Activated naive CD8-positive, alpha-beta T cell treated with anti-CD3 and anti-CD28 coated beads for 36 hours (primary cell): ENCODE results near the gene ETNK1. TPM values are rescaled to one million over a fixed set of nuclear protein-coding genes. Genes with fewer than 3 reads are reported as not detected.

Source experiments
- DNase-seq: peaks from one replicate; pipeline ENCODE4 v3.0.0; 2021
- H3K27ac Mint-ChIP-seq: one replicate; pipeline ENCODE4 v1.8.0; 2022; ENCODE audit warnings: mild to moderate bottlenecking, moderate library complexity, mixed read lengths
- H3K27me3 Mint-ChIP-seq: one replicate; pipeline ENCODE4 v1.8.0; 2022; ENCODE audit warnings: mild to moderate bottlenecking, mixed read lengths
- H3K36me3 Mint-ChIP-seq: one replicate; pipeline ENCODE4 v1.8.0; 2021; ENCODE audit warnings: mild to moderate bottlenecking, mixed read lengths
- H3K4me1 Mint-ChIP-seq: one replicate; pipeline ENCODE4 v1.8.0; 2021; ENCODE audit warnings: mixed read lengths
- H3K4me3 Mint-ChIP-seq: one replicate; pipeline ENCODE4 v1.8.0; 2022; ENCODE audit warnings: mild to moderate bottlenecking, moderate library complexity, mixed read lengths
- H3K9me3 Mint-ChIP-seq: one replicate; pipeline ENCODE4 v1.8.0; 2022; ENCODE audit warnings: mixed read lengths
- total RNA-seq, 2 experiments: library from RNA; stranded (reverse); gene quantifications; one replicate each; pipeline ENCODE4 v1.2.3, GENCODE V29; 2021

ETNK1 gene
- total RNA-seq, 2 experiments from 2014 or later, result 51.7 to 52.7 TPM

DNA sequence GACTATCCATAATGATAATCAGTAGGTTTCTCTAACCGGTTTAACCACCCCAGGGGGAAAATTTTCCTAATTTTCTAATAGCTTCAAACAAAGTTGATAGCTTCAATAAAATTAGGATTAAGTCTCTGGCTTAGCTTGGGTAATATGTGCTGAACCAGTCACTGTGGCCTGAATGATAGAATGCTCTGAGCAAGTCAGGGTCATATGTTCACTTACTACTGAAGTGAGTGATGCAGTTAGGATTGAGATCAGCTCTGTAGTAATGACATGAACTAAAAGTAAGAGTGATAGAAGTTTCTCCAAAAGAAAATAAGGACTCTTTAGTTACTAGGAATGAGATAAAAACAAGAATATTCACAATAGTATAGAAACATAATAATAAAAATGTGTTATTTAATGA is 32.6 kb downstream of the ETNK1 start:
- Mint-ChIP-seq H3K4me3 (no peak overlapping the region), H3K27me3 (no peaks in the 10 kb centered on the region), H3K4me1 (peaks cover 29% of the 10 kb centered on the region), H3K27ac (no peak overlapping the region), H3K9me3 (no peaks in the 10 kb centered on the region), H3K36me3 (peaks cover 27% of the 10 kb centered on the region)
- no peak for DNase-seq

DNA sequence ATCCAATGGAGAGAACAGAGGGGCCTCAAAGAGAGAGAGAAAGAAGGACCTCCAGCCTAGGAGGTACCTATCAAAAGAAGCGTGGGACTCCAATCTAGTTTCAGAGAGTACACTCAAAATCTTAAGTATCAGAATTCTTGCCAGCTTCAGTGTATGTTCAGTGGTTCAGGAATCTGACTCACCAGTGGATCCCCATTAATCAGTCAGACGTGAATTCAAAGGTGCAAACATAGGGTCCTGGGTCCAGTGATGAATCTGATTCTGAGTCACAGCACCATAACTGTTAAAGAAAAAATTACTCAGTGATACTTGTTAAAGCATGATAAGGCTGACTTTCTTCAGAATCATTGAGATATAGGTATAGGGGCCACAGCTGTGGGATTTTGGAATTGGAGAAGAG is 33.2 kb downstream of the ETNK1 start:
- no peak overlapping the region for H3K4me3 Mint-ChIP-seq
- DNase-seq, result peak; percentile 17
- H3K4me1 Mint-ChIP-seq, result peaks cover 23% of the 10 kb centered on the region
- H3K27me3 Mint-ChIP-seq, result no peaks in the 10 kb centered on the region
- H3K9me3 Mint-ChIP-seq, result no peaks in the 10 kb centered on the region
- peaks cover 22% of the 10 kb centered on the region for H3K36me3 Mint-ChIP-seq
- H3K27ac Mint-ChIP-seq, result peak overlapping the region; percentile 36

DNA sequence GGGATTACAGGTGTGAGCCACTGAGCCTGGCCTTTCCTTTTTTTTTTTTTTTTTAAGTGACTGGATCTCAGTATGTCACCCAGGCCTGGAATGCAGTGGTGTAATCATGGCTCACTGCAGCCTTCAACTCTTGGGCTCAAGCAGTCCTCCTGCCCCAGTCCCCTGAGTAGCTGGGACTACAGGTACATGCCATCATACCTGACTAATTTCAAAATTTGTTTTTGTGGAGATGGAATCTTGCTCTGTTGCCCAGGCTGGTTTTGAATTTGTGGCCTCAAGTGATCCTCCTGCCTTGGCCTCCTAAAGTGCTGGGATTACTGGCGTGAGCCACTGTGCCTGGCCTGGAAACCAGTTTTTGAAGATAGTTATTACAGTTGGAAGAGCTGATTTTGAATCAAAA is 37.4 kb downstream of the ETNK1 start:
- DNase-seq, result no peak
- Mint-ChIP-seq H3K4me3 (no peak overlapping the region), H3K4me1 (peaks cover 20% of the 10 kb centered on the region), H3K27me3 (no peaks in the 10 kb centered on the region), H3K27ac (no peak overlapping the region), H3K9me3 (no peaks in the 10 kb centered on the region), H3K36me3 (peaks cover 18% of the 10 kb centered on the region)

DNA sequence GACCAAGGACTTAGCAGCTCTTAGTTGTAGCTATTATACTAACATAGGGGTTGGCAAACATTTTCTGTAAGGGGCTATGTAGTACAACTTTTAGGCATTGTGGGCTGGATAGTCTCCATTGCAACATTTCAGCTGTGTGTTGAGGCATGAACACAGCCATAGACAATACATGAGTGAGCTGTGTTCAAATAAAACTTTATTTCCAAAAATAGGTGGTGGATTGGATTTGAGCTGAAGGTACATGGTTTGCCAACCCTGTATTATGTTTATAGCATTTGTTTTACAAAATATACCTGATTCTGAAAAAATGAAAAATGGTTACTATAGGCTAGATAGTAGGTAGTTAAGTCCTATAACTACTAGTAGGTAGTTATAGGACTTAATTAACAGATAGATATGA is 40.5 kb downstream of the ETNK1 start:
- no peak for DNase-seq
- Mint-ChIP-seq H3K4me1 (peaks cover 7% of the 10 kb centered on the region), H3K36me3 (peaks cover 10% of the 10 kb centered on the region), H3K27ac (no peak overlapping the region), H3K27me3 (no peaks in the 10 kb centered on the region), H3K4me3 (no peak overlapping the region), H3K9me3 (no peaks in the 10 kb centered on the region)

DNA sequence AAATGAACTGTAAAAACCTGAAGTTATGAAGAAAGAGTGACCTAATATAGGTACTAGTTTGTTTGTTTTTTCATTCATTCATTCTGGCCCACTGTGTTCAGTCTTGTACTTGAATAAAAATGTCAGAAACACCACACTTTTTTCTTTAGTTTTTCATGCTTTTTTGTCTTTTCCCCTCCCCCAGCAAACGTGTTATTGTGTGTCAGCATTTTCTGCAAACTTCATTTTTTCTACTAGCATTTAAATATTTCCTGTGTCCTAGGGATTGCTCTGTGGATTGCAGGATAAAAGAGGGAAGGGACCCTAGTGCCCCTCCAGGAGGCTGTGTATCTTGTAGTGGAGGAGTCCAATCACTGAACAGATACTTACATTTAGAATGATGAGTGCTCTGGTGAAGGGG is 42.2 kb downstream of the ETNK1 start:
- Mint-ChIP-seq H3K36me3 (peaks cover 7% of the 10 kb centered on the region), H3K27ac (no peak overlapping the region), H3K27me3 (no peaks in the 10 kb centered on the region), H3K4me3 (no peak overlapping the region), H3K4me1 (peaks cover 7% of the 10 kb centered on the region), H3K9me3 (no peaks in the 10 kb centered on the region)
- no peak for DNase-seq

DNA sequence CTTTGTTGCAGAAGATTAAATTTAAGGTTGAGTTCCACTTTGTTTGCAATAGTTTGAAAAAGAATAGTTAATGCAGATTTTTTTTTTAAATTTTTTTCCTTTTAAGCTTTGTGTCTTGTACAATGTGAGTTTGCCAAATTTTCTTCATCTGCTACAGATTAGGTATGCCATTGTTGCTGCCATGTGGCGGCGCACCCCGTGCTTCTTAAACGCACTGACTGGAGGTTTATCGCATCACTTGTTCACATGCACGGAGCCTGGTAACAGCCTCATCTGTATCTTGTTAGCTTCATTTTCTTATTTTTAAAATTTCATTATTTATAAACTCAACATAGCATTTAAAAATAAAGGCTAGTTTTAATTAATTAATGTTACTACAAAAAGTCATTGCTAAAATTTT is 43.5 kb downstream of the ETNK1 start:
- H3K4me1 Mint-ChIP-seq, result peaks cover 5% of the 10 kb centered on the region
- no peak overlapping the region for H3K27ac Mint-ChIP-seq
- no peaks in the 10 kb centered on the region for H3K9me3 Mint-ChIP-seq
- no peaks in the 10 kb centered on the region for H3K27me3 Mint-ChIP-seq
- no peak overlapping the region for H3K4me3 Mint-ChIP-seq
- H3K36me3 Mint-ChIP-seq, result peaks cover 5% of the 10 kb centered on the region
- no peak for DNase-seq

DNA sequence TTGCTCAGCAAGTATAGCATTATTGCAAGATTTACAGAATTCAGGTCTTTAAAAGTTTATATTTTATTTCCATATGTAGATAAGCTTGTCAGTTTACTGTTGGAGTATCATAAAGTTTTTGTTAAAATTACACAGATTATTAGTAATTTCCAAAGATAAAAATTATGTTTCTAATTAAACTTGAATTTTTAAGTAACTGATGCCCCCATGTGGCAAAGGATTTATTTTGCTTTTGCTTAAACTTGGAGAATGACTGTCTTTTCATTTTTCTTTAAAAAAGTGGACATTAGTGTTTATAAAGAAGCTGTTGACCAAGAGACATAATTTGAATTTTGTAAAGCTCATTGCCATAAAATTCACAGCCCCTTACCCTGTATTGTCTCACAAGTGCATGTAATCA is 45.8 kb downstream of the ETNK1 start:
- H3K27ac Mint-ChIP-seq, result no peak overlapping the region
- no peak overlapping the region for H3K4me3 Mint-ChIP-seq
- H3K9me3 Mint-ChIP-seq, result no peaks in the 10 kb centered on the region
- no peaks in the 10 kb centered on the region for H3K27me3 Mint-ChIP-seq
- peaks cover 14% of the 10 kb centered on the region for H3K36me3 Mint-ChIP-seq
- H3K4me1 Mint-ChIP-seq, result peaks cover 3% of the 10 kb centered on the region
- no peak for DNase-seq

DNA sequence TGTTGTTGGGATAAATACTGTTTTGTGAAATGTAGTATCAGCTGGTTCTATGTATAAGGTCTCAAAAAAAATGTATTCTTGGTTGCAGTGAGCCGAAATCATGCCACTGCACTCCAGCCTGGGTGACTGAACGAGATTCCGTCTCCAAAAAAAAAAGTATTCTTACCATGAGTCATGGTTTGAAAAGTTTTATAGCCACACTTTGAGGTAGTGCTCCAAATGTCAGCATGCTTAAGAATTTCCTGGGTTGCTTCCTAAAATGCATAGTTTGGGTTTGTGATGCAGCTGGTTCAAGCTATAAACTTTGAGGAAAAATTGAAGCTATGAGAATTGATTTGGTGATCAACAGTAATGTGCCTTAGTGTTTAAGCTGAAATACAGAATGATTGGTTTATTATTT is 48.0 kb downstream of the ETNK1 start:
- no peak overlapping the region for H3K27ac Mint-ChIP-seq
- peaks cover 10% of the 10 kb centered on the region for H3K9me3 Mint-ChIP-seq
- H3K36me3 Mint-ChIP-seq, result peaks cover 31% of the 10 kb centered on the region
- H3K4me1 Mint-ChIP-seq, result no peaks in the 10 kb centered on the region
- H3K27me3 Mint-ChIP-seq, result no peaks in the 10 kb centered on the region
- no peak overlapping the region for H3K4me3 Mint-ChIP-seq
- no peak for DNase-seq

DNA sequence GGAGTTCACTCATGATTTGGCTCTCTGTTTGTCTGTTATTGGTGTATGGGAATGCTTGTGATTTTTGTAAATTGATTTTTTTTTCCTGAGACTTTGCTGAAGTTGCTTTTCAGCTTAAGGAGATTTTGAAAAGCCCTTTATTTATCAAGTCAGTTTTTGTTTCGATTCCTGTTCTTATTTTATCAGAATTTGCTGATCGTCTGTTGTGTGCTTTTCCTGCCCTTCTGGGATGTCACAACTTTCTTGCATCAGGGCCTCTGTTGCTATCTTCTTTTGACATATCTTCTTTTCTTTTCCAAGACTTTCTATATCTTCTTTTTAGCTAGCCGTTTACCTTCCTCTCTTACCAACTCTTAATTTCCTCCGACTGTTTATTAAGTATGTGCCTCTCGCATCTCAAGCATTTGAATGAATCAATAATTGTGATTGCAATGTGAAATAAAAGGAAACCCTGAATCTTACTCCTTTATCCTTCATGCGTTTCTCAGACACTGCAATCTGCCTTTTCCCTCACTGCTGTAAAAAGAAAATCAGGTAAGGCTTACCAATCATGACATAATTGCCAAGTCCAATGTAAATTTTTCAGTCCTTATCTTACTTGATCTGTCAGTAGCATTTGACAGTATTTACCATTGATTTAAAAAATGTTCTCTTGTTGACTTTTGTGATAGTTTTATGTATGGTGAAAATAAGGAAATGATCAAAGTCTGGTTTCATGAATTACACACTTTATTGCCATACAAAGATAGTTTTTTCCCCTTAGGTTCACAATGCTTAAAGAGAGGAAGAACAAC is 53.0 kb downstream of the ETNK1 start:
- H3K4me3 Mint-ChIP-seq, result no peak overlapping the region
- H3K27me3 Mint-ChIP-seq, result no peaks in the 10 kb centered on the region
- H3K27ac Mint-ChIP-seq, result no peak overlapping the region
- H3K36me3 Mint-ChIP-seq, result peaks cover 49% of the 10 kb centered on the region
- no peaks in the 10 kb centered on the region for H3K4me1 Mint-ChIP-seq
- DNase-seq, result no peak
- peaks cover 10% of the 10 kb centered on the region for H3K9me3 Mint-ChIP-seq

DNA sequence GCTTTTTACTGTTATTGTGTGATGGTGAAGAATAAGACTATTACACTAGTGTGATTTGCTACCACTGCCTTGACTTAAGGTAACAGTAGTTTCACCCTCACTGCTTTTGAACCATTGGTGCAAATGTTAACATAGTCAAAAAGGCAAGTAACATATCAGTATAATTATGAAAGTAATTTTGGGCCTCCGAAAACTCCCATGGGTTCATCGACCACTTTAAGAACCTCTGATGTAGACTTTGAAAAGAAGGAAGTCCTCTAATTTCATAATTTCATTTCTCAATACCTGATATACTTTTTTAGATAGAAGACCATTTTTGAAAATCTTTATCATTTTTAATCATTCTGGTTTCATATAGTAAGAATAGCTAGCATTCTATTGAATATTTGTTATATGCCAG is 57.7 kb downstream of the ETNK1 start:
- Mint-ChIP-seq H3K27ac (no peak overlapping the region), H3K4me1 (peaks cover 11% of the 10 kb centered on the region), H3K27me3 (no peaks in the 10 kb centered on the region), H3K4me3 (no peak overlapping the region), H3K36me3 (peaks cover 37% of the 10 kb centered on the region), H3K9me3 (peaks cover 4% of the 10 kb centered on the region)
- DNase-seq, result no peak

DNA sequence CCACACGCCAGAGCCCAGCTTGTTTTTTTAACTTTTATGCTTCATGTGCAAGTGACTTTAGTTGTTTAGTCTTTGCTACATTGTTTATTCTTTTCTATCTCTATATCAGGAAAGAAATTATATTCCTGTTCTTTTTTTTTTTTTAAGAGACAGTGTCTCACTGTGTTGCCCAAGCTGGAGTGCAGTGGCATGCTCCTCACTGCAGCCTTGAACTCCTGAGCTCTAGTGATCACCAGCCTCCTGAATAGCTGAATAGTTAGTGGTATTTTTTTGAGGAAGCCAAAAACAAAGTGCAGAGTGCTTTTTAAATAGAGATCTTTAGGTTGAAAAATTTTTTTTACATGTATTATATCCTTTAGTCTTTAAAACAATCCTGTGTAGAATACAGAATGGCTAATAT is 58.2 kb downstream of the ETNK1 start:
- Mint-ChIP-seq H3K27me3 (no peaks in the 10 kb centered on the region), H3K4me1 (peaks cover 14% of the 10 kb centered on the region), H3K36me3 (peaks cover 34% of the 10 kb centered on the region), H3K9me3 (peaks cover 4% of the 10 kb centered on the region), H3K4me3 (no peak overlapping the region), H3K27ac (no peak overlapping the region)
- no peak for DNase-seq

DNA sequence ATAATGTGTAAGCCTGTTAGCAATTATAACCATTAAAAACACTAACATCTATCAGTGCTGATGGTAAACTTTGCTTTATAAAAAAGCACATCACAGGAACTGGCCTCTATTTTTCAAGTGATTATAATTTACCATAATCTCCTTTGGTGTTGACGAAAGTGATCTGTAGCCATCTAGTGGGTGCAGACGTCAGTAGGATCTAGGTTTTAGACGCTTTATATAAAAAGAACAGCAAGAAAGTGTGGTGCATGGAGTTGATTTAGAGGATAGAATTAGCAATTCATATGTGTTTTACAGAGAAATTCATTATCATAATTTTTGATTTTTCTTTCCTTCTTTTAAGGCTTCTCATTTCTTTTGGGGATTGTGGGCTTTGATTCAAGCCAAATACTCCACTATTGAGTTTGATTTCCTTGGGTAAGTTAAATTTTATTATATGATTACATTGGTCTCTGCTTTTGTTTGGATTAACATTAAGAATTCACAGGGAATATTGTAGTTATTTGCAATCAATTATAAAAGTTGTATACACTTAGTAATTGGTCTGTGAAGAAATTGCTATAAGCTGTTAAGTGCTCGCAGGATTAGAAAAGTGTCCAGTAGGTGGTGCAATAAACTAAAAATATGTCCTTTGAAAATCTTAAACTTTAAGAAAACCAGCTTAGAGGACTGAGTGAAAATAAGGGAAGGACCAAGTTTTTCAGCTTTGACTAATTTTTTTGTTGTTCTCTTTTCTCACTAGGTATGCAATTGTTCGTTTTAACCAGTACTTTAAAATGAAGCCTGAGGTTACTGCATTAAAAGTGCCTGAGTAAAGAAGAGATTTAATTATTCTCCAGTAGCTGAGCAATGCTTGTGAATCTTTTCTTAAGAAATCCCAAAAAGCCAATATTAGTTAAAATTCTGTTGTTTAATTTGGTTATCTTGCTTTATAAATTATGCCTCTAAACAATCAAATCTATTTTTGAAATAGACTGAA is 59.5 kb downstream of the ETNK1 start:
- no peak for DNase-seq
- no peak overlapping the region for H3K27ac Mint-ChIP-seq
- H3K36me3 Mint-ChIP-seq, result peaks cover 21% of the 10 kb centered on the region
- H3K27me3 Mint-ChIP-seq, result no peaks in the 10 kb centered on the region
- H3K4me1 Mint-ChIP-seq, result peaks cover 14% of the 10 kb centered on the region
- peaks cover 4% of the 10 kb centered on the region for H3K9me3 Mint-ChIP-seq
- no peak overlapping the region for H3K4me3 Mint-ChIP-seq

DNA sequence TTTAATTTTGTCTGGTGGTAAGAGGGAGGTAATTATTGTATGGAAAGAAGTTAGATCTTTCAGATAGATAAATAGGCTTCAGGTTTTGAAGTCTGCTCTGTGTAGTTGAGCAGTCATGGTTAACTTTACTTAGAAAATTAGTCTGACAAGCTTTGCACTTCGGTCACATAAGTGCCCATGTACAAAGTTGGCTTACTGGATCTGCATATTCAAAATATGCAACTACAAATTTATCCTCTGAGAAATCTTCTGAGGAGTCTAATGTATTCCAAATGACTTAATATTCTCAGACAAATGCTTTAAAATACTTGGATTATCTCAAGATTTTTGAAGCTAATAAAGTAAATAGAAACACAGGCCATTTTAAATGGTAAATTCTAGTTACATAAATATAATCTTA is 61.2 kb downstream of the ETNK1 start:
- Mint-ChIP-seq H3K36me3 (peaks cover 17% of the 10 kb centered on the region), H3K27ac (no peak overlapping the region)

DNA sequence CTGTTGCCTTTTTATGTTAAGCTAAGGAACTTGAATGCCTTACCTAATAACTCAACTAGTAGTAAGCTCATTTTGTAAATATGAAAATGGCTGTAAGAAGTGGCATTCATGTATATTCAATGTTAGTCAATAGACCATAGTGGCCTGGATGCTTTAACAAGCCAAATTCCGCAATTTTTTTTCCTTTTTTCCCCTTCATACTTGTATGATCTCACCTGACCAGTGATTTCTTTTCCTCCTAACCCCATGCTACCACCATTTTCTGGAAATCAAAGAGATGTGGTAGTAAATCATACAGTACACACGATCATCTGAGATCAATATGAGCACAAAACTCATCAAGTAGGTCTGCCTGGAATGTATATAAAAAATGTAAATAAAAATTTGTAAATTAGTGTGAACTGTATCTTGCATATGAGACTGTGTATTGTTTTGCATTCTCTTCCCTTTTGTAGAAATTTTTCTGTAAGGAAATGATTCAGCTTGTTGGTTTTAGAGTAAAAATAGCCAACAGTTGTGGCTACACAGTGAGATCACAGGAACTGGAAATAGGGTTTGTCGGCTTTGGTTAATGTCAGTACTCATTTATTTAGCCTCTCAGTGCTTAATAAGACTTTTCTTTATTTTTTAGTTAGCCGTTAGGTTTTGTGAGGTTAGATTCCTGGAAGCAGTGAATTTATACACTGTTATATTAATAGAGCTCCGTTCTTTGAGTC is 62.5 kb downstream of the ETNK1 start:
- H3K4me1 Mint-ChIP-seq, result peaks cover 14% of the 10 kb centered on the region
- no peak overlapping the region for H3K27ac Mint-ChIP-seq
- no peaks in the 10 kb centered on the region for H3K27me3 Mint-ChIP-seq
- DNase-seq, result no peak
- H3K36me3 Mint-ChIP-seq, result peaks cover 27% of the 10 kb centered on the region
- H3K9me3 Mint-ChIP-seq, result peaks cover 7% of the 10 kb centered on the region
- H3K4me3 Mint-ChIP-seq, result no peak overlapping the region

More for the DNA sequence above, 61.2 kb downstream of the ETNK1 start:
- no peak for DNase-seq
- H3K9me3 Mint-ChIP-seq, result peaks cover 4% of the 10 kb centered on the region
- H3K4me3 Mint-ChIP-seq, result no peak overlapping the region
- peaks cover 14% of the 10 kb centered on the region for H3K4me1 Mint-ChIP-seq
- H3K27me3 Mint-ChIP-seq, result no peaks in the 10 kb centered on the region

DNA sequence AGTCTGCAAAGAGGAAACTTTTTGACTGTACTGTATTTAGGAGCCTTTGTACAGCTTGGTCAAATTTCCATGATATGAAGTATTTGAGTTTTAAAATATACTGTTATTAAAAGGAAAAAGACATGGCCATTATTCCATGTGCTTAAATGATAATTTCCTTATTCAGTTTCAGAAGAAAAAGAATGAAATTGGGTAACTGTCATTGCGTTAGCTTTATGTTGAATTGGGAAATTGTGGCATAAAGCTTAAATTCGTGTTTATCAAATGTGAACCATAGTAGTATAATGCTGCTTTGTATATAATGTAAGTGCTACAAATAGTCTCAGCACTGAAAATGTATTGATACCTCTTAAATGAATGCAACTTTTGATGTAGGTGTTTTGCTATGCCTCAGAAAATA is 64.9 kb downstream of the ETNK1 start:
- Mint-ChIP-seq H3K4me3 (no peak overlapping the region), H3K27ac (no peak overlapping the region), H3K4me1 (peaks cover 12% of the 10 kb centered on the region), H3K27me3 (no peaks in the 10 kb centered on the region), H3K9me3 (peaks cover 7% of the 10 kb centered on the region), H3K36me3 (peaks cover 27% of the 10 kb centered on the region)
- no peak for DNase-seq
